Stimulated activated CD8-positive, alpha-beta memory T cell treated with anti-CD3 and anti-CD28 coated beads, Interleukin-4, amount 100 ng/mL, for 1 hour (primary cell): Measurements from ENCODE around the gene TAOK2.

Experiments
- DNase-seq, 2 donors: peaks; one replicate each; pipeline ENCODE4 v3.0.0-alpha.2; 2020; ENCODE audit warnings: low read depth in 2 of 2, low spot score in 1 of 2

TAOK2 gene

GRCh38 chr16:29987371-29988085 is 13.9 kb downstream of the TAOK2 start:
- DNase-seq = no peak

DNA sequence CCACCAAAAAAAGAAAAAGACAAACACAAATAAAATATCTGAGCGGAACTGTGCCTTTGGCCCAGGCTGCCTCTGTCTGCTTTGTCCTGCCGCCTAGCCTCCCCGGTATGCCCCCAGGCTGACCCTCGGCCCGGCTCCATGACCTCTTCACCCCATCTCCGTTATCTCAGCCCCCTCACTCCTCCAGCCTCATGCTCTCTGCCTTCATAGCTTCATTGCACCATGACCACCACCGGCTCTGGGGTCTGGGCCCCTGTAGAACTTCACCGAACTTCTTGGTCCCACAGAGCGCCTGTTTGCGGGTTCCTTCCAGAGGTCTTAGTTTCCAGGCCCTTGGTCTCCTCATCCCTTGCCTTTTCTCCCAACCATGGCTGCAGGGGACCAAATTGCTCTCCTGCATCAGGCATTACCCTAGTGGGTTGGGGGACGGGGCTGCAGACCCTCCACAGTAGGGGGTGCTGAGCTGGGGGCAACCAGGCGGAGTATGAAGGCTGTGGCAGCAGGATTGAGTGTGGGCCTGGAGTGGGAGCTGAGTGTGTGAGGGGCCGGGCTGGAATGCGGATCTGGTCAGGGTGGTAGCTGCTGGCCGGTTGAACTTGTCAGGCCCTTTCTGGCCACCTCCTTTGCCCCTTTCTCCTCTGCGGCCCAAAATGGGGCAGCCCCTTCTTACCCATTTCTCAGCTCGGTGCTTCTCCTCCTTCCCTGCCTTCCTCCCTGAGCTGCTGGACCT is 14.8 kb downstream of the TAOK2 start:
- DNase-seq = no peak

DNA sequence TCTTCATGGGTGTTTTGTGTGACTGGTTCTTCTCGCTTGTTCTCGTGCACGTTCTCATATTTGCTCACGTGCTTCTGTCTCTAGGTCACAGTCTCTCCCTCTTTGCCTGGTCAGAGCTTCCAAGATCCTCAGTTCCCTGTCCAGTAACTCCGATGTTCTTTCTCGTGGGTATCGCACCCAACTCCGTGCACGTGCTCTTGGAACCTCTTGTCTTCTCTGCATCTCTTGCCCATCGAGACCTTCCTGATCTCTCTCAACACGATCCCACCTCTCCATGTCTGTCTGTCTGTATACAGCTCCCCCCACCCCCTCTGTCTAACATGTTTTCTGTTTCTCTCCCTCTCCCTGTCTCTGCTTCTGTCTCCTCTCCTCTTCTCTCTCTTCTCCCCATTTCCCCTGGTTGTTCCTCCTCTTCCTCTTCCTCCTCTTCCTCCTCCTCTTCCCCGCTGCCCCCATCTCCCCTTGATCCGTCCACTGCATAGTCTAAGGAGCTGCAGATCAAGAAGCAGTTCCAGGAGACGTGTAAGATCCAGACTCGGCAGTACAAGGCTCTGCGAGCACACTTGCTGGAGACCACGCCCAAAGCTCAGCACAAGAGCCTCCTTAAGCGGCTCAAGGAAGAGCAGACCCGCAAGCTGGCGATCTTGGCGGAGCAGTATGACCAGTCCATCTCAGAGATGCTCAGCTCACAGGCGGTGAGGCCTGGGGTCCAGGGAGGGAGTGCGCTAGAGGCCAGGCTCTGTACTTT is 15.6 kb downstream of the TAOK2 start:
- DNase-seq = no peak

DNA sequence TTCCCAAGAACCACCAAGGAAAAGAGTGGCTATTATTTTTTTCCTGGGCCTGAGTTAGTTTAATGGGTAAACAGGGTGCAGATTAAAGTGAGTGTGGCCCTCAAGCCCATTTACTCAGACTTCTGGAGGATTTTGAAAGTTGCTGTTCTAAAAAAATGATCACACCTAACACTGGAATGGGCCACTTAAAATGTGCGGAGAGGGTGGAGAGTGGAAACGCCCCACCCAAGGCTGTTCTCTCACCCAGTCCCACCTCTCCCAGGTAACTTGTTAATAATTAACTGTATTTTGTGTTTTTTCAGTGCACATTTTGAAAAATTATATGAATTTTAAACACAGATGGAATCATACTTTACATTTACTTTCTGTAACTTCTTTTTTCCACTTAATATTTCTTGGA is 16.4 kb downstream of the TAOK2 start:
- no peak for DNase-seq

DNA sequence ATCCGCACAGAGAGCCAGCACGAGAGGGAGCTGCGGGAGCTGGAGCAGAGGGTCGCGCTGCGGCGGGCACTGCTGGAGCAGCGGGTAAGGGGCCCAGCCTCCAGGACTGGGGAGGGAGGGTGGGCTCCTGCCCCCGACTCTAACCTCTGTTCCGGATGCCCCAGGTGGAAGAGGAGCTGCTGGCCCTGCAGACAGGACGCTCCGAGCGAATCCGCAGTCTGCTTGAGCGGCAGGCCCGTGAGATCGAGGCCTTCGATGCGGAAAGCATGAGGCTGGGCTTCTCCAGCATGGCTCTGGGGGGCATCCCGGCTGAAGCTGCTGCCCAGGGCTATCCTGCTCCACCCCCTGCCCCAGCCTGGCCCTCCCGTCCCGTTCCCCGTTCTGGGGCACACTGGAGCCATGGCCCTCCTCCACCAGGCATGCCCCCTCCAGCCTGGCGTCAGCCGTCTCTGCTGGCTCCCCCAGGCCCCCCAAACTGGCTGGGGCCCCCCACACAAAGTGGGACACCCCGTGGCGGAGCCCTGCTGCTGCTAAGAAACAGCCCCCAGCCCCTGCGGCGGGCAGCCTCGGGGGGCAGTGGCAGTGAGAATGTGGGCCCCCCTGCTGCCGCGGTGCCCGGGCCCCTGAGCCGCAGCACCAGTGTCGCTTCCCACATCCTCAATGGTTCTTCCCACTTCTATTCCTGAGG is 17.4 kb downstream of the TAOK2 start:
- no peak for DNase-seq

- DNase-seq = no peak
Measured at GRCh38 chr16:29991571-29991904, 17.9 kb downstream of the TAOK2 start.

DNA sequence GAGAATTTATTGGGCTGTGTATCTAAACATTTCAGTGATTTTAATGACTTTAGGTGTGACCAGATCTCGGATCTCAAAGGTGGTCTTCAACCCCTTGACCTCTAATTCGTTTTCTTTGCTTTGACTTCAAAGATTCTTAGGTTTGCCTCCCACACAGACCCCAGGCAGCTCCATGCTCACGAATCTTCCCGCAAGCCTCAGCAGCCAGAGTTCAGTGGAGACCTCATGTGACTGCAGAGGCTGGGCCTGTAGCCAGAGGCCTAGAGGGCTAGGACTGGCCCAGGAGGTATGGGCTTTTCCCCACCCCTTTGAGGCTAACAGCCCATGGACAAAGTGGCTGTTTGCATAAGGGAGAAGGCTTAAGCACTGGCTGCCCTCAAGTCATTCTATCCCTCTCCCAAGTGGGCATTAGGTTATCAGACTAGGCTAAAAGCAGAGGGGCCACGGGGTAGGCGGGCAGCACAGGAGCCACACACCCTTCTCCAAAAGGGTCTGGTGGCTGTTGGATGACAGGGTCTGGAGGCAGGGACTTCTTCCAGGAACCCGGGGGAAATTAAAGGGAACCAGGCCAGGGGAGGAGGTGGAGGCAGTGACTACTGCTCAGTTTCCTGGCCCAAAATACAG is 18.8 kb downstream of the TAOK2 start:
- no peak for DNase-seq

DNA sequence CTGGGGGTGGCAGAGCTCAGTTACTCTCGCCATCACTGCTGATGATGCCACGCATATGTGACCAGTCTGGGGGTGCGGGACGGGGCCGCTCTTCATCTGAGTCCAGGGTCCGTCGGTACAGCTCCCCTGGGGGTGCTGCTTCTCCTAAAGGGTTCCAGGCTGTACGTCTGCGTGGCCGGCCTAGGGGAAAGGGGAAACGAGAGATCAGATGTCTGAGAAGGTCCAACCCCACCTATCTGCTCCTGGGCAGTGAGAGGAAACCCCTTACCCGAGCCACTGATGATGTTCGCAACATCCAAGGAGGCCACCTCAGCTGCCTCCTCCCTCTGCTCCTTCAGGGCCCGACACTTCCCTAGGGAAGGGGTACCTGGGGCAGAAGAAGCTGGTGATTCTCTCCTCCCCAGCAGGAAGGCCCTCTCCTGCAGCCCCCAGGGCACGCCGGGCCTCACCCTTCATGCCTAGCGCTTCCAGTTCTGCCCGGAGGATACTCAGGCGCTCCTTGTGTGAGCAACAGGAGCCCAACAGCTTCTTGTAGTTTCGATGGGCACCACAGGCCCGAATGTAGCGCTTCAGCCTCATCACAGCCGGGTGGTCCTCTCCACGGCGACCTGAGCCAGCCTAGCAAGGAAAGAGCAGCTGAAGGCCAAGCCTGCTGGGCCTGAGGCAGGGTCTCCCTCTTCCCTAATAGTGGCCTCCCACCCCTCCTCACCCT is 19.7 kb downstream of the TAOK2 start:
- no peak for DNase-seq

- no peak for DNase-seq
Measured at GRCh38 chr16:29993903-29994599, 20.4 kb downstream of the TAOK2 start.

- peak in 1 of 2 donors; percentile 40 for DNase-seq
Measured at GRCh38 chr16:29994600-29995323, 21.1 kb downstream of the TAOK2 start.

GRCh38 chr16:29995324-29995910 is 21.7 kb downstream of the TAOK2 start, which contains the start of gene HIRIP3:
HIRIP3 (minus strand) TSS chr16:29995617; CDS start chr16:29995605, 12 bp downstream.
- DNase-seq = peak; percentile 61 to 75

DNA sequence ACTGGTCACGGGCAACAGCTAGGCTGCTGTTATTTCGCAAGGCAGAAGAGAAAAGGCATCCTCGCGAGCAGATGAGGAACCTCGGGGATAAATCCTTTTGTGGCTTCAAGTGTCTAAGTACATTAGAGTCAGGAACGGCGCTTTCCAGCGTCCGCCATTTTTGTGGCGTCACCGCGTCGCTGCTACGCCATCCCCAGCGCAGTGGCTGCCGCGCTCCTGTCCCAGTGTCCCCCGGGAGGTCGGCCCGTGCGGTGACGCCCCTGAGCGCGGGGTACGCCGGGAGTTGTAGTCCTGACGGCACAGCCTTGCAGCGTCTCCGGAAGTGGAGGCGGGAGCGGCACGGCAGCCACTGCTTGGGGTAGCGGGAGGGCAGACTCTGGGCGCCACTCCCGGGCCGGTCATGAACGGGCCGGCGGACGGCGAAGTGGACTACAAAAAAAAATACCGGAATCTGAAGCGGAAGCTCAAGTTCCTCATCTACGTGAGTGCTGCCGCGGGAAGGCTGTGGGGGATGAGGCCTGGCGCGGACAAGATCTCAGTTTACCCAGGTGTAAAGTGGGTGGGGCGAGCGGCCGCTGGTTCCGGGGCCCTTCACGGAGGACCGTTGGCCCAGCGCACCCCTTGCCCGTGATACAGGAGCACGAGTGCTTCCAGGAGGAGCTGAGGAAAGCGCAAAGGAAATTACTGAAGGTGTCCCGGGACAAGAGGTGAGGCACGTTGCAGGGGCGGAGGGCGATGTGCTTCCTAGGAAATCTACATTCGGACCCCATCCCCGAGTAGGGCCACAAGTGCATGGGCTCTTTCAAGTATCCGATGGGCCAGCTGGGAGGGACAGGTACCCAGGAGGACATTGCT is 22.5 kb downstream of the TAOK2 start, which contains the start of gene INO80E:
TSS of gene INO80E (plus strand) at position 331 of the 855 bp plus-strand sequence. CDS start at position 401, 70 bp downstream.
- DNase-seq = peak; percentile 96 to 99

DNA sequence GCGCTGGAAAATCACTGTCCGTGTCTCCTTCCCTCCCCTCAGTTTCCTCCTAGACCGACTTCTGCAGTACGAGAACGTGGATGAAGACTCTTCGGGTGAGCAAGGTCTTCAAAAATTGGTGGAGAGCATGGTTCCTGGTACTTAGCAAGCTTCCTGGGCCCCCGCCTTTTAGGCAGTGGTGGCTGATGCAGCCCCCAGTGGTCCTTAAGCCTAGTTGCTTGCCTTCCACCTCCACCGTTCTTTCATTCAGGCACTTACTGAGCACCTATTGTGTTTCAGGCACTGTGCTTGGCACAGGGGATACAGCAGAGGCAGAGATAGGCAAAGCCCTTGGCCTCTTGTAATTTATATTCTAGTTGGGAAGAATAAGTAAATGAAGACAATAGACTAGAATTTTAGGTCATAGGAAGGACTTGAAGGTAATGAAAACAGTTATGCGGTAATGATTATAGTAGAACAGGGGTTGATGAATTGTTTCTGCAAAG is 23.1 kb downstream of the TAOK2 start:
- DNase-seq = no peak

DNA sequence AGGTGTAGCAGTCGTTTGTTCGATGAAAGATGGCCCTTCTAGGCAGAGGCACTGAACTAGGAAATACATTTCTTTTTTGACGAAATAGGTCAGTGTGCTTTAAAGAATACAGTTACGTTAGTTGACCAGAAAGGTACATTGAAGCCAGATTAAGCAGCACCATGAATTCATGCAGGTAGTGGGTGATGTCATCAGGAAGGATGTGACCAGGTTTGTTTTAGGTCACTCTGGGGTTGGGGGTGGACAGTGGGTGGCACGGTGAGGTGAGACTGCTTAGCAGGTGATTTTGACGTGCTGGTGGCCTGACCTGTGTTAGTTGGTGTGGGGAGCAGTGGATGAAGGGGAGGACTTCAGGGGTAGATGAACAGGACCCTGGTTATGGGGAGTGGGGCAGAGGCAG is 25.9 kb downstream of the TAOK2 start:
- no peak for DNase-seq

DNA sequence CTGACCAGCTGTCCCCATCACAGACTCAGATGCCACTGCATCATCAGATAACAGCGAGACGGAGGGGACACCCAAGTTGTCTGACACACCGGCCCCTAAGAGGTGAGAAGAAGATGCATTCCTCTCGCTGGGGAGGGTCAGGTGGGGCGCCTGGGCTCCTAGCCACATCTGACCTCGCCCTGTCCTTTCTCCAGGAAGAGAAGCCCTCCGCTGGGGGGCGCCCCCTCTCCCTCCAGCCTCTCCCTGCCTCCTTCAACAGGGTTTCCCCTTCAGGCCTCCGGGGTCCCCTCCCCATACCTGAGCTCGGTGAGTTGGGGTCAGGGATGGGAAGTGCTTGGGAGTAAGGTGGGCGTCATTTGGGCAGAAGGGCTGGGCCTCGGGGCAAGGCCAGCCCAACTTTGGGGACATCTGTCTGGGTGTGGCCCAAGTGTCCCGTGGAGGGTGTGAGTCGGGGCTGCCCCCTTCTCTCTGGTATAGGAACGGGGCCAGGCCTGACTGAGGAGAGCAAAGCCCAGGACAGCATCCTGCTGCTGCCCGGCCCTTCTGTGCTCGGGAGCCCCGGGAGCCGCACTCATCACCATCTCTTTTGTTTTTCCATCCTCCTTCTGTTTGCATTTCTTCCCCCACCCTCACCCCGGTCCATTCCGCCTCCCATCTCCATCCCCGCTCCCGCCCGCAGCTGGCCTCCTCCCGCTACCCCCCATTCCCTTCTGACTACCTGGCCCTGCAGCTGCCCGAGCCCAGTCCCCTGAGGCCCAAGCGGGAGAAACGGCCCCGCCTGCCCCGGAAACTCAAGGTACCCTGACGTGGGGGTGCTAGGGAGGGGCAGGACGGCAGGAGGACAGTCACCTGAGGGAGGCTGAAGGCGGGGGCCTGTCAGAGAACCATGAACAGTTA is 27.3 kb downstream of the TAOK2 start:
- no peak for DNase-seq

DNA sequence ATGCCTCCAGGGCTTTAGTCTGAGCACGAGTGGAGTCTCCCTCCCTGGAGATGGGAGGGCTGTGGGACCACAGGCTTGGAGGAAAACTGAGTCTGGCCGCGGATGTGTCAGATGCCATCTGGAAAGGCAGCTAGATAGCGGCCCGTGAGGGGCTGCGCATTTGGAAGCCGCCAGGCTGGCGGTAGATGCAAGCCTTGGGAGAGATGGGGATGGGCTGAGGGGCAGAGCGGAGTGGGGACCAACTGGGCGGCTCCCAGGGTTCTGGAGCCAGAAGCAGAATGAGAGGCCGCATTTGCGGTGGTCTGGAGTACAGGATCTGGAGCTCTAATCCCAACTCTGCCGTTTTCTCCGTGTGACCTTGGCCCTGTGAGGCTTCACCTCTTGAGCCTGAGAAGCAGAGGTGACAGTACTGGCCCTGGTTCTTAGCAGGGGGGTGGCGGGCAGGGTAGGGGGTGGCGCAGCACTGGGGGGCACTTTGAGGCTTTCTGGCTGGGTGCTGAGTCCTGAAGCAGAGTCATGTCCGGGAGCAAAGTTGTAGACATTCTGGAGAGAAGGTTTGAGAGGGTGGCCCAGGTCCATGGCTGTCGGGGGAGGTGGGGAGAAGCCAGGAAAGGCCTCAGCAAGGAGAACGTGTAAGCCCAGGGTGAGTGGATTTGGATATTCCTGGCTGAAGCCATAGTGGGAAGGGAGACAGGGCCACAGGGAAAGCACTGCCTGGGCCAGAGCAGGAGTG is 29.1 kb downstream of the TAOK2 start:
- DNase-seq = no peak
